GM21423 (cell line): Measurements from ENCODE around the gene JAM2.

Source experiments
- ATAC-seq: cut with Tn5 transposase; IDR thresholded peaks from one replicate; pipeline ENCODE4 v1.9.1; 2021; ENCODE audit warnings: mild to moderate bottlenecking, moderate library complexity; ENCODE audit not compliant: unreplicated experiment

JAM2 gene

GRCh38 chr21:25764065-25764464 lies 125.0 kb downstream of the JAM2 start:
- no peak for ATAC-seq
